B cell (primary cell): ENCODE data around the gene ITGB4. TPM values are rescaled to one million over a fixed set of nuclear protein-coding genes. Genes with fewer than 3 reads are reported as not detected.
A peak's percentile ranks its signal among the peaks of the same experiment; 100 is the strongest.

ENCODE experiments used
- ATAC-seq: fragments of 200-7000 bp; cut with Tn5 transposase; one replicate; pipeline ENCODE4 v1.10.0; 2021; ENCODE audit warnings: low read depth, mild to moderate bottlenecking, moderate number of reproducible peaks, moderate library complexity
- CTCF ChIA-PET: fragments of 350-600 bp; sonication (Branson Sonifier 250); formaldehyde crosslinking; loops from one replicate; lab custom pipeline; 2021; ENCODE audit warnings: antibody characterized with exemption, inconsistent platforms; lab: Charles Lee
- POLR2A ChIA-PET: fragments of 350-600 bp; sonication (Branson Sonifier 250); formaldehyde crosslinking; loops from one replicate; lab custom pipeline; 2021; ENCODE audit warnings: antibody characterized with exemption; lab: Charles Lee
- DNase-seq: peaks from one replicate; pipeline ENCODE4 v3.0.0; 2013
- H2AFZ ChIP-seq: 2 replicates; pipeline ENCODE4 v1.6.1; 2012; ENCODE audit warnings: mild to moderate bottlenecking, low read depth, low read length; ENCODE audit not compliant: insufficient read depth, poor library complexity, severe bottlenecking
- H3K27ac ChIP-seq, 2 donors: 1 replicate in 1 of 2; 2 replicates in 1 of 2; pipeline ENCODE4 v1.5.1; 2012 to 2013; ENCODE audit warnings: low read length in 2 of 2, mild to moderate bottlenecking in 2 of 2, moderate library complexity in 1 of 2
- H3K27me3 ChIP-seq, 4 experiments: fragments of 200-600 bp in 1 of 4; sonication (generic) in 1 of 4; replicated peaks in 1 of 4; 1 replicate in 2 of 4; 2 replicates in 2 of 4; pipeline versions ENCODE4 v1.6.1 to v1.7.0; 2013 to 2016; ENCODE audit warnings: low read length in 3 of 4, mild to moderate bottlenecking in 2 of 4, mixed read lengths in 1 of 4, moderate library complexity in 1 of 4; ENCODE audit not compliant: insufficient read depth in 4 of 4, control insufficient read depth in 3 of 4; ENCODE audit errors: control extremely low read depth in 1 of 4
- H3K36me3 ChIP-seq, 2 experiments: replicated peaks in 1 of 2; 1 replicate in 1 of 2; 2 replicates in 1 of 2; pipeline versions ENCODE4 v1.6.1 to v1.7.1; 2013; ENCODE audit warnings: low read length in 1 of 2; ENCODE audit not compliant: insufficient read depth in 2 of 2, control insufficient read depth in 1 of 2; ENCODE audit errors: control extremely low read depth in 1 of 2, extremely low read depth in 1 of 2
- H3K4me1 ChIP-seq, 2 donors: fragments of 200-600 bp in 1 of 2; sonication (generic) in 1 of 2; 1 replicate in 1 of 2; 2 replicates in 1 of 2; pipeline versions ENCODE4 v1.5.1 to v1.6.1; 2013 to 2017; ENCODE audit warnings: low read length in 2 of 2; ENCODE audit not compliant: control insufficient read depth in 2 of 2, insufficient read depth in 2 of 2
- H3K4me2 ChIP-seq: replicated peaks from 2 replicates; pipeline ENCODE3; 2012; ENCODE audit warnings: mild to moderate bottlenecking, low read depth, low read length; ENCODE audit not compliant: poor library complexity, severe bottlenecking
- H3K4me3 ChIP-seq, 5 experiments: fragments of 200-600 bp in 1 of 5; sonication (generic) in 1 of 5; 1 replicate in 3 of 5; 2 replicates in 2 of 5; pipeline versions ENCODE4 v1.5.1 to v1.7.0; 2011 to 2016; ENCODE audit warnings: low read length in 4 of 5, mild to moderate bottlenecking in 4 of 5, low read depth in 2 of 5, control low read depth in 1 of 5, moderate library complexity in 1 of 5; ENCODE audit not compliant: insufficient read depth in 1 of 5; ENCODE audit errors: control extremely low read depth in 1 of 5, extremely low read depth in 1 of 5
- H3K79me2 ChIP-seq: fragments of 200-600 bp; sonication (generic); one replicate; pipeline ENCODE4 v1.6.0; 2016; ENCODE audit warnings: low read length; ENCODE audit not compliant: control insufficient read depth, insufficient read depth
- H3K9ac ChIP-seq: fragments of 200-600 bp; sonication (generic); 2 replicates; pipeline ENCODE4 v1.6.1; 2017; ENCODE audit warnings: mild to moderate bottlenecking, low read length, moderate library complexity
- H3K9me3 ChIP-seq, 3 donors: one replicate each; pipeline versions ENCODE4 v1.6.1 to v1.7.1; 2013; ENCODE audit warnings: low read length in 2 of 3; ENCODE audit not compliant: control insufficient read depth in 2 of 3, insufficient read depth in 1 of 3; ENCODE audit errors: control extremely low read depth in 1 of 3
- H4K20me1 ChIP-seq: 2 replicates; pipeline ENCODE4 v1.6.0; 2012; ENCODE audit warnings: mild to moderate bottlenecking, low read length; ENCODE audit not compliant: insufficient read depth, control insufficient read depth, poor library complexity, severe bottlenecking
- H3K27ac Mint-ChIP-seq: one replicate; pipeline ENCODE4 v1.8.0; 2021; ENCODE audit warnings: mixed read lengths
- H3K27me3 Mint-ChIP-seq: one replicate; pipeline ENCODE4 v1.8.0; 2021; ENCODE audit warnings: mixed read lengths
- H3K4me1 Mint-ChIP-seq: one replicate; pipeline ENCODE4 v1.8.0; 2021; ENCODE audit warnings: mixed read lengths
- H3K4me3 Mint-ChIP-seq: one replicate; pipeline ENCODE4 v1.8.0; 2021; ENCODE audit warnings: mixed read lengths
- H3K9me3 Mint-ChIP-seq: one replicate; pipeline ENCODE4 v1.8.0; 2022; ENCODE audit warnings: mixed read lengths; ENCODE audit not compliant: insufficient read depth
- CTCF ChIP-seq: fragments of 200-600 bp; IDR thresholded peaks from one replicate; pipeline ENCODE4 v1.8.0; 2022; ENCODE audit warnings: antibody characterized with exemption, mild to moderate bottlenecking
- EZH2 ChIP-seq: IDR thresholded peaks from 2 replicates; pipeline ENCODE4 v1.6.1; 2012; ENCODE audit warnings: borderline replicate concordance, low read depth, mild to moderate bottlenecking, moderate library complexity, low read length; ENCODE audit not compliant: insufficient read depth, poor library complexity, severe bottlenecking
- WGBS: methylation state at CpG from one replicate; pipeline ENCODE4 v1.1.5; 2013; ENCODE audit warnings: missing lambda C conversion rate; ENCODE audit not compliant: insufficient coverage; 5-methylcytosine and 5-hydroxymethylcytosine counted together
- intact Hi-C: fragments of 100-400 bp; cut with micrococcal nuclease; formaldehyde crosslinking; loops from one replicate; pipeline ENCODE4 v1.10.0; 2022
- polyA plus RNA-seq: library from polyadenylated mRNA; depleted of rRNA; stranded (reverse); fragments of >200 nt; gene quantifications from 2 replicates; pipeline ENCODE4 v1.2.3, GENCODE V29; 2012
- total RNA-seq, 2 donors: library from RNA; stranded (reverse); fragments of 120-200 nt in 1 of 2; gene quantifications; 1 replicate in 1 of 2; 2 replicates in 1 of 2; pipeline versions ENCODE4 v1.2.3 to v1.2.4, GENCODE V29; 2013 to 2022

Gene ITGB4
- total and polyA plus RNA-seq, 2 donors (not counting 1 experiment from before 2014, with no cell fraction given): 0.12 to 0.81 TPM

DNA sequence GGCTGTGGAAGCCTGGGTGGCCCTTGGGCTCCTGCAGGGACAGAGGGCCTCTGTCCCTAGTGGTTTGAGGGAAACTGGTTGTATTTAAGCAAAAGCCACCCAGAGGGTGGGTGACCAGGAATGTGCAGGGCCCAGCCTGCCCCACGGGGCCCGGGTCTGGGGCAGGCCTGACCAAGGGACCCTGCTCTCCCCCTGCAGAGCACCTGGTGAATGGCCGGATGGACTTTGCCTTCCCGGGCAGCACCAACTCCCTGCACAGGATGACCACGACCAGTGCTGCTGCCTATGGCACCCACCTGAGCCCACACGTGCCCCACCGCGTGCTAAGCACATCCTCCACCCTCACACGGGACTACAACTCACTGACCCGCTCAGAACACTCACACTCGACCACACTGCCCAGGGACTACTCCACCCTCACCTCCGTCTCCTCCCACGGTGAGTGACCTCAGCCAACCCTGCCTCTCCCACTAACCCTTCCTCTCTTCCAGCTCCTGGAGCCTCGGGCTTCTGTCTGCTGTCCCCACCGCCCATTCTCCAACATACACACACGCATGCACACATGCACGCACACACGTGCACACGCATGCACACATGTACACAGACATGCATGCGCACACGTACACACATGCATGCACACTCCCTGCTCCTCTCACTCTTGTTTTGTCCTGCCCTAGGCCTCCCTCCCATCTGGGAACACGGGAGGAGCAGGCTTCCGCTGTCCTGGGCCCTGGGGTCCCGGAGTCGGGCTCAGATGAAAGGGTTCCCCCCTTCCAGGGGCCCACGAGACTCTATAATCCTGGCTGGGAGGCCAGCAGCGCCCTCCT lies 33.3 kb downstream of the ITGB4 start:
- peaks cover 0 to 7% of the 10 kb centered on the region in 2 experiments for H3K36me3 ChIP-seq
- H3K4me3 ChIP-seq: peak overlapping the region in 1 of 5 experiments; percentile 84
- no peak overlapping the region for H3K27ac ChIP-seq
- H3K27ac Mint-ChIP-seq: peak overlapping the region; percentile 77
- H4K20me1 ChIP-seq: no peaks in the 10 kb centered on the region
- no peaks in the 10 kb centered on the region for H3K9me3 ChIP-seq
- ChIA-PET POLR2A (interaction anchor here (1.1 to 3.4 kb wide), 6 partner anchors 11 to 150 kb away, joined by 3 to 23 read pairs (median 6); partner anchors contain the start of genes GALK1, MRPL38 and SMIM5), CTCF (interaction anchor here (0.5 to 5.9 kb wide), 13 partner anchors 9 to 250 kb away, joined by 3 to 87 read pairs (median 10); partner anchors contain the start of genes GALK1, RECQL5, SAP30BP and SMIM5)
- TF ChIP-seq CTCF (no peak), EZH2 (no peak)
- H3K4me1 Mint-ChIP-seq: peaks cover 22% of the 10 kb centered on the region
- ATAC-seq (no peak), DNase-seq (peak; percentile 32)
- WGBS: 89% methylated on average over 27 of the region's 27 CpGs
- H3K4me1 ChIP-seq: peaks cover 8 to 24% of the 10 kb centered on the region in 2 donors
- H2AFZ ChIP-seq: peak overlapping the region; percentile 96
- peak overlapping the region; percentile 100 for H3K4me2 ChIP-seq
- no peaks in the 10 kb centered on the region for H3K27me3 ChIP-seq
- H3K4me3 Mint-ChIP-seq: peak overlapping the region; percentile 75
- peaks cover 4% of the 10 kb centered on the region for H3K27me3 Mint-ChIP-seq
- H3K9ac ChIP-seq: peak overlapping the region; percentile 76
- H3K79me2 ChIP-seq: no peaks in the 10 kb centered on the region
- no peaks in the 10 kb centered on the region for H3K9me3 Mint-ChIP-seq
- intact Hi-C loops: loop anchor here (10.0 kb wide), 1 partner anchor 250 kb away; the partner anchor contains the start of gene CDK3
